NCI-H345 treated with DMSO at 0.1 percent for 48 hours (cell line): Measurements from ENCODE around the gene FMN1.

Experiments used
- DNase-seq: peaks from one replicate; lab custom pipeline; 2025; ENCODE audit not compliant: unreplicated experiment; lab: John Stamatoyannopoulos, UW

Gene FMN1

DNA sequence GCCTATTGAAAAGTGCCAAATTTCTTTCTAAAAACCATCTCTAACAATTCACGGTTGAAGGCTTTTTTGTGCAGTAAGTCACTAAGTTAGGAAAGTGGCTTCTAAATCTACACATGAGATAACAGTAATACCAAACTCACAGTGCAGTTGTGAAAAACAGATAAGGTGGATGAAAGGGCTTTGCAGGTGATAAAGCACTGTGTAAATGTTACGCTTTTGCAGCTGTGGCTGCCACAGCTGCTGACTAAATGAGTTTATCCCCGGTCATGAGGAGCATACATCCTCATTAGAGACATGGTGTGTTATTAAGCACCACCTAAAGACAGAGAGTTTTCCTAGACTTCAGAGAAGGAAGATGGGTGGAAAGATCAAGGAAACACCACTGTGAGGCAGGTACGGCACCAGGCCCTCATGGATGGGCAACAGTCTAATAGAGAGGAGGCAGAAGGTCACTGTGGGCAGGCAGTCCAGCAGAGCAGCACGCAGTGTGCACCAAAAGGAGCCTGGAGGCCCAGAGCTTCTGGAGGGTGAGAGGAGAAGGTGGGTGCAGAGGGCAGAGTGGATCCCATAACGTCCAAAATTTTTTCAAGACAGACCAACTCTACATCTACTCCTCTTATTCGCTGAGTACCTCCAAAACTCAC is 68.5 kb downstream of the FMN1 start:
- DNase-seq = no peak

- DNase-seq = no peak
These were observed 69.7 kb downstream of the FMN1 start for GRCh38 chr15:33124811-33125210.

DNA sequence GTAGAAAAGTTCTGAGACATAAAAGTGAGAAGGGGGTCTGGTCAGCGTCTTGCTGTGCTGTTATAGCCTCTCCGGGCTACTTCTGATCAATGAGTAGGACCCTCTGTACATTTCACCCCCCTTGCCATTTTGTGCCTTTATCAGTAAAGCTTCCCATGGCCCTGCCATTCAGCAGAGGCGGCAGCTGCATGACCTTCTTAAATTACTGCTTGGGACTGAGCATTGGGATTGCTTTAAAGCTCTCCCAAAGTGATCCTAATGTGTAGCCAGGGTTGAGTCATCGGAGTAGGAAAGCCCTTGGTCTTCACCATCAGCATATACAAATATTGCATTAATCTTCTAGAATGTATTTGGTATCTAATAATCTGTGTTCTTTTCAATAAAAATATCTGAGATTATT is 70.2 kb downstream of the FMN1 start:
- no peak for DNase-seq

GRCh38 chr15:33119865-33120264 is 74.6 kb downstream of the FMN1 start:
- DNase-seq = no peak

- DNase-seq = no peak
These were observed 75.2 kb downstream of the FMN1 start for GRCh38 chr15:33119273-33119672.

DNA sequence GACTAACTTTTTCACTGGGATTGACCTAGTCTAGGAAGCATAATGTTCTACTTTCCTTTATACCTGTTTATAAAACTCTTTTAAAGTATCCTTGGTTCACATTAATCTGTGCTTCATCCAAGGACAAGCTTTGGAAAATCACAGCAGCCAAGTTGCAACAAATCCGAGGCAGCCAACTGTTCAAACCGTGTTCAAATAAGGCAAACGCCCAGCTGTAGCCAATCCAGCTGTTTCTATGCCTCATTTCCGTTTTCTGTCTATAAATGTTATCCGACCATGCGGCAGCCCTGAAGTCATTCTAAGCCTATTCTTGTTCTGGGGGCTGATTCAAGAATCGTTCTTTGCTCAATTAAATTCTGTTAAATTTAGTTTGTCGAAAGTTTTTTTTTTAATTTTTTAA is 78.3 kb downstream of the FMN1 start:
- no peak for DNase-seq

GRCh38 chr15:33115191-33115861 is 79.2 kb downstream of the FMN1 start:
- no peak for DNase-seq

DNA sequence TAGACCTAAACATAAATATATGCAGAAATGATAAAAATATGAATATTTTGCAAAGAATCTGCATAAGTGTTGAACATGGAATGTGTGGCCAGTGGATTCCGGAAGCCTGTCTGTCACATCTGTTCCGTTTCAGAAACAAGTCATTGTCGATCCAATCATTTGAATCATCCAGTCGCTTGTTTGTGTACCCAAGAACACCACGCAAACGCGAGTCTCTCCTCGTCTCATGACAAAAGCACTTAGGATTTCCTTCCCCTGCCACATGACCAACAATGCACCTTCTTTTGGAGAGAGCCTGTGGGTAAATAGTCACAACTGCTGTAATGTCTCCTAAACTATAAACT is 80.2 kb downstream of the FMN1 start:
- DNase-seq = no peak

DNA sequence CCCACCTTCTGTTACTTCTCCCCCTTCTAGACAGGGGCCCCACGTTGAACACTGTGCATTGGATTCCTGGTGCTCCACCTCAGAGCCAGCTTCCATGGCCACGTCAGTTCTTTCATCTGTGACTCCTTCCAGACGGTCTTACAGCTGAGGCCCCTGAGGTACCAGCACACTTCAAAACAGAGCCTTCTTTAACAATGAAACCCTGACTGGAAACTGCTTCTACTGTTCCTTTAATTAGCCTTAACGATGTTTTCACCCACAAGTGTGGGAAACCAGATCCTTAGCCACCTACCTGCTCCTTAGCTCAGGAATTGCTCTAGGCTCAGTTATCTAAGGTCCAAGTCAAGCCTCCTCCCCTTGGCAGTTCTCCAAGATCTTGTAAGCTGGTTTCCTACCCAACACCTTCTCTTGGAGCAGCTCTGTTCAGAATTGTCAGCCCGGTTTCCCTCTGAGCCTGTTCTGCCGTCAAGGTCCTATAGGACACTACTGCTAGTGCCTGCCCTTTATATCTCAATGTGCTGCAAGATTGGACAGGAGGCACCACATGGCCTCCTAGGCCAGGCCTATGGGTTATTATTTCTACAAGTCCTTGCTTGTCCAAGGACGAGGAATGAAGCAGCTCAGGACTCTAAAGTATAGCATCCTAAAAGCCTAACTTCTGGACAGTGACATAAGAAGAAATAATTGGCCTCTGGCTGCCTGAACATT is 80.7 kb downstream of the FMN1 start:
- no peak for DNase-seq

DNA sequence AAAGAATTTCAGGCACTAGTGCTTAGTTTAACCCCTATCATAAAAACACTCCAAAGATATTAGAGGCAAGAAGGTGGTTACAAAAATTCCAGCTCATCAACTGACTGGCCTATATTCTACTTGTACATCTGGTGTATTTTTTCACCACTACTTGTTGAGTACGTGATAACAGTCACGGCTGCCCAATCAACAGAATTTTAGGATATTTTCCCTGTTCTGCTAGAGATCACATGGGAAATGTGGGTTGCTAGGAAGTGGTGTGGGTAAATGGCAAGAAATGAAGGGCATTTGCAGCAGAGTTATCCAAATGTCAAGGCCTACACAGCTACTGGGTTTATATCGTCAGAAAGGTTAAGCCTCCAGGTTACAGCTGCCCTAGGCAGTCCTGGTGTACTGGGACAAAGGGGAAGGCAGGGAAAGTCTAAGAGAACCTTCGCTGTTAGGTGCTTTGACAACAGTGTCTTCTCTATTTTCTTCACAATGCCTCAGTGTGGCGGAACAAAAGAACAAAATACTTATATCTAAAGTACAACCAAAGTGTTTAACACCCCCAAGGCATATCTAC is 81.9 kb downstream of the FMN1 start:
- DNase-seq = no peak

DNA sequence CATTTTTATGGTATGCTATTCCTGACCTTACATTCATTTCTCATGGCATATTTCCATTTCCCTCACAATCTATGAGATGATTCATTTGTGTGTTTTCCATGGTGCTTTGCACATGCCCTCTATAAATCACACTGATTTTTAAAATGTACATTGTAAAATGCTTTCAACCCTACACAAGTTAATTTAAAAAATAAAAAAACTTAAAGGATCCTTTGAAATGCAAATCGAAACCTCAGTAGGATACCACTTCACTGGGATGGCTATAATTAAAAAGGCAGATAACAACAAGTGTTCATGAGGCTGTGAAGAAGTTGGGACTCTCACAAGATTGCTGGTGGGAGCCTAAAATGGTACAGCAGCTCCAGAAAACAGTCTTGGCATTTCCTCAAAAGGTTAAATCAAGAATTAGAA is 83.5 kb downstream of the FMN1 start:
- no peak for DNase-seq

DNA sequence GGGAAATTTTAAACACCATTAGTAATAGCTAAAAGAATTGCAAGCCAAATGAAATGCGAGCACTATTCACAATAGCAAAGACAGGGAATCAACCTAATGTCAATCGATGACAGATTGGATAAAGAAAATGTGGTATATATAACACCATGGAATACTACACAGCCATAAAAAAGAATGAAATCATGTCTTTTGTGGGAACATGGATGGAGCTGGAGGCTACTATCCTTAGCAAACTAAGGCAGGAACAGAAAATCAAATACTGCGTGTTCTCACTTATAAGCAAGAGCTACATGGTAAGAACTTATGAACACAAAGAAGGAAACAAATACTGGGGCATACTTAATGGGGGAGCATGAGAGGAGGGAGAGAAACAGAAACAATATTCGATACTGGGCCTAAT is 85.2 kb downstream of the FMN1 start:
- DNase-seq = no peak

DNA sequence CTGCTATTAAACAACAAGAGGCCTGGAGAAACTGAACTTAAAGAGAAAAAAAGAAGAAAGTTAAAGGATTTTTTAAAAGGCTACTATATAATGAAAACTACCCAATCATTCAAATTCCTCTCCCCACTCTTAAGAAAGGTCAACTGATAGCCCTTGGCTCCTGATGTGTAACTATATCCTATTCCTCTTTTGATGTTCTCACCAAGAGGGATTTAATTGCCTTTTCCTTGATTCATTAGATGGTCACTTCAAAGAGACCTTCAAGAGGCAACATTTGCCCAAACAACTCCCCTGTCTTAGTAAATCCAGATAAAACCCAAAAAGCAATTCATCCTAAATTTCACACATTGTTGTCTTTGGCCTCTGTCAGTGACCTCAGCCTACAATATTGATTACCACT is 86.0 kb downstream of the FMN1 start:
- DNase-seq = no peak

DNA sequence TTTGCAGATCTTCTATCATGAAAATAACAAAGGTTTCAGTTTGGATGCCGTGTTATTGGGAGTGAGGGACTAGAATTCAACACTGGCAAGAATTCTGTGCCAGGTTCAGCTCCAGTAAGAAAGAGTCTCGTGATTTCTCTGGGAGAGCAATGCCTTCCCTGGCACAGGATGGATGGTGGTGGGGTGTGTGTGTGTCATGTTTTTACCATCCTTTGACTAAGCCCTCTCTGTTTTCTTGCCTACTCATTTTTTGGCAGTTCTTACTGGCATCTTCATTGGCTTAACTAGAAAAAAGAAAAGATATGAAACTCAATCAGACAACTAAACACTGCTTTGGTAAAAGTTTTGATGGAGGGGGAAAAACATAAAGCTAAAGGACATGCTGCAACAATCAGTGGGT is 86.6 kb downstream of the FMN1 start:
- DNase-seq = no peak

GRCh38 chr15:33104212-33104611 is 90.3 kb downstream of the FMN1 start:
- DNase-seq = no peak

GRCh38 chr15:33101036-33101435 is 93.5 kb downstream of the FMN1 start:
- DNase-seq = no peak

DNA sequence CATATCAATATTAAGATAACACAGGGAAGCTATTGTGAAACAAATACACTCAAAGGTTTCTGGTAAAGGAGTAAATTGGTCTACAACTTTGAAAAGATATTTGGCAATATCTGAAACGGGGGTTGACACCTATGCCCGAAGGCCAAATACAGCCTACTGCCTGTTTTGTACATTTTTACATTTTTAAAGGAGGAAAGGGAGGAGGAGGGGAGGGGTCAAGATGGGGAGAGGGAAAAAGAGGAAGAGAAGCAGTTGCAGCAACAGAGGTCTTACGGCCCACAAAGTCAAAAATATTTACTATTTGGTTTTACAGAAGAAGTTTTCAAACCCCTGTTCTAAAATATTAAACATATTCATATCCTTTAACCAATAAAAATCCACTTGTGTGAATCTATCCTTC is 94.2 kb downstream of the FMN1 start:
- no peak for DNase-seq

- DNase-seq = no peak
These were observed 94.8 kb downstream of the FMN1 start for GRCh38 chr15:33099739-33100138.

DNA sequence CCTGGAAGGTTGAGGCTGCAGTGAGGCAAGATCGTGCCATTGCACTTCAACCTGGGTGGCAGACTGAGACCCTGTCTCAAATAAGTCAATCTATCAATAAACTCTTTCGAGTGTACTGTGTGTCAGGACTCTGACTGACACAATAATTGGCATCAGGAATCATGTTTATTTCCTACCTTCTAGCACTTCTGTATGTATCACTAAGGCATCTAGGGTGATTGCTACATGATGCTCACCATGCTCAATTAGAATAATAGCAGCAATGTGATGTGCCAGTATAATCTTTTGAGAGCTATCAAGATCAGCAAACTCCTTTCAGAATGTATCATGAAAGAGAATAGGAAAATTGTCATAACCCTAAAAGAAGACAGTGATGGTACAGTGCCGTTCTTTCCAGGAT is 95.3 kb downstream of the FMN1 start:
- DNase-seq = no peak

GRCh38 chr15:33098094-33099058 is 96.1 kb downstream of the FMN1 start:
- no peak for DNase-seq

DNA sequence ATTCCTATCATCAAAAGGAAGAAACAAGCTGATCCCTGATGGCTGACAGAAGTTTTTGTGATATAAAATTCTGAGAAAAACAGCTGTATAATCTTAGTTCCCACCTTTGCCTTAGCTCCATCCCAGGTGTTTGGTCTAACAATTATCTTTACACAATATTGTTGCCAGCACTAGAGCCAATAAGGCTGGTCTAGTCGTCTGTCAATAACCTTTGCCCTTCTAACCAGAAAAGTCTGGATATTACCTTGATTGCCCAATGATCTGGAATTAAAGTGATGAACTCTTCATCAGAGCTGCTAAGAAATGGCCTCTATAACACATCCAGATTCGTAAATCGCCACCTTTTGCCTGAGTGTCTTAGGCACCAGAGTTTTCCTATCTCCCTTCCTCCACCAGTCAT is 98.4 kb downstream of the FMN1 start:
- DNase-seq = no peak
